Endodermal cell (in vitro differentiated cells): ENCODE data around the gene PARP3. TPM values are rescaled to one million over a fixed set of nuclear protein-coding genes. Genes with fewer than 3 reads are reported as not detected.

Experiments used
- DNase-seq: peaks from one replicate; pipeline ENCODE4 v3.0.0-alpha.2; 2017
- H3K27ac ChIP-seq: 2 replicates; pipeline ENCODE4 v1.5.1; 2013; ENCODE audit warnings: mild to moderate bottlenecking, low read depth, low read length, moderate library complexity
- H3K27me3 ChIP-seq: 2 replicates; pipeline ENCODE4 v1.6.1; 2013; ENCODE audit warnings: mild to moderate bottlenecking, low read length, moderate library complexity; ENCODE audit not compliant: insufficient read depth, control insufficient read depth, poor library complexity, severe bottlenecking
- H3K36me3 ChIP-seq: 2 replicates; pipeline ENCODE4 v1.7.0; 2013; ENCODE audit warnings: mild to moderate bottlenecking, low read length, moderate library complexity; ENCODE audit not compliant: control insufficient read depth, insufficient read depth
- H3K4me1 ChIP-seq: one replicate; pipeline ENCODE4 v1.7.0; 2013; ENCODE audit warnings: low read length; ENCODE audit not compliant: control insufficient read depth, insufficient read depth
- H3K4me3 ChIP-seq: 2 replicates; pipeline ENCODE4 v1.5.1; 2013; ENCODE audit warnings: mild to moderate bottlenecking, low read length, moderate library complexity
- H3K9ac ChIP-seq: 2 replicates; pipeline ENCODE4 v1.6.1; 2013; ENCODE audit warnings: mild to moderate bottlenecking, low read length, moderate library complexity; ENCODE audit not compliant: poor library complexity, severe bottlenecking; ENCODE audit errors: extremely low read depth
- H3K9me3 ChIP-seq: 2 replicates; pipeline ENCODE4 v1.6.1; 2013; ENCODE audit warnings: mild to moderate bottlenecking, low read length, moderate library complexity; ENCODE audit not compliant: control insufficient read depth
- H3K27ac Mint-ChIP-seq: 2 replicates; pipeline ENCODE4 v1.8.0; 2020; ENCODE audit warnings: mixed read lengths
- H3K27me3 Mint-ChIP-seq: 2 replicates; pipeline ENCODE4 v1.8.0; 2021; ENCODE audit warnings: mild to moderate bottlenecking, mixed read lengths; ENCODE audit not compliant: insufficient read depth
- H3K36me3 Mint-ChIP-seq: 2 replicates; pipeline ENCODE4 v1.8.0; 2020; ENCODE audit warnings: low read depth, mixed read lengths
- H3K4me1 Mint-ChIP-seq: 2 replicates; pipeline ENCODE4 v1.8.0; 2020; ENCODE audit warnings: mixed read lengths
- H3K4me3 Mint-ChIP-seq: 2 replicates; pipeline ENCODE4 v1.8.0; 2020; ENCODE audit warnings: mild to moderate bottlenecking, moderate library complexity, mixed read lengths
- H3K9me3 Mint-ChIP-seq: 2 replicates; pipeline ENCODE4 v1.8.0; 2020; ENCODE audit warnings: mild to moderate bottlenecking, mixed read lengths
- WGBS, 2 experiments: methylation state at CpG; one replicate each; pipeline versions ENCODE4 v1.1.5 to v1.1.7; 2013; ENCODE audit warnings: missing lambda C conversion rate in 2 of 2, mixed read lengths in 1 of 2; ENCODE audit not compliant: insufficient coverage in 1 of 2, insufficient read length in 1 of 2; 5-methylcytosine and 5-hydroxymethylcytosine counted together
- total RNA-seq, 2 donors: library from RNA; stranded (reverse); fragmentation: NEBNext Ultra II Directional in 1 of 2; extraction: Animal tissue kit (Norgen Biotek cat#: 25700) in 1 of 2; gene quantifications; 2 replicates in 1 of 2; 3 replicates in 1 of 2; pipeline ENCODE4 v1.2.1, GENCODE V29; 2021
- TF ChIP-seq, protein P1 (sequence below): fragments of 200-600 bp; sonication (generic); conservative IDR thresholded peaks from 2 replicates; pipeline ENCODE4 v1.5.0; 2021; ENCODE audit warnings: antibody characterized with exemption, mild to moderate bottlenecking

PARP3 gene
- total RNA-seq, 2 donors from 2014 or later, result 4.5 to 5.7 TPM

DNA sequence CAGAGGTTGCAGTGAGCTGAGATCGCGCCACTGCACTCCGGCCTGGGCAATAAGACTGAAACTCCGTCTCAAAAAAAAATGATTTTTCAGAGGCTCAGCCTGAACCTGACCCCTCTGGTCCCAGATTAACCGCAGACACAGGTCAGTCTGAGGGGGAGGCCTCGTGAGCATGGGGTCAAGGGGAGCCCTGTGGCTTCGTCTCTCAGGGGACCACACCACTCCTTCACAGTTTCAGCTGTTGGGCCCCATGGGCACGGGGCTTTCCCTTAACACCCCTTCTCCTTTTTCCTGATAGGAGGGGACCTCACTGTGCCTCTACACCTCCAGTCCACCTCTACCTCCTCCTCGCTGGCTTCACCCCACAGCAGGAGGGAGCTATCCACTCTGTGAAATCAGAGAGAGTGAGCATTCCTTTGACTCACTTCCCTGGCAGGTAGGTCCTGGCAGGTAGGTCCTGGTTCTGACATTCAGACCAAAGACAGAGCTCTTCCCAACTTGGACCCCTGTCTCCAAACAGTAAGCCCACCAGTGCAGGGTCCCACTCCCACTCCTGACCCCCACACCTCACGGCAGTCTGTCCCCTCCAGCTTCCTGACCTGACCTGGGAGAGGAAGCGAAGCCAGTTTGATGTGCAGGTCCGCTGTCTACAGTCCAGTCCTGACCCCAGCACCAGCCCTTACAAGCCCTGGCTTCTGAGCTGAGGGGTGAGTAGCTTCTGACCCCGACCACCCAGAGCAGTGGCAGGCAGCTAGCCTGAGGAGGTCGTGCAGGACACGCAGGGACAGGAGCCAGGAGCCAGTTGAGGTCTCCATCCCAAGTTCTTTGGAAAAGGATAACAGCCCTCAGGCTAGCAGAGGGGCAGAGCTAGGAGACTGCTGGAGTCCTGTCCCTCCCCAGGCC lies 9.4 kb upstream of the PARP3 start:
- TF ChIP-seq, protein P1, sequence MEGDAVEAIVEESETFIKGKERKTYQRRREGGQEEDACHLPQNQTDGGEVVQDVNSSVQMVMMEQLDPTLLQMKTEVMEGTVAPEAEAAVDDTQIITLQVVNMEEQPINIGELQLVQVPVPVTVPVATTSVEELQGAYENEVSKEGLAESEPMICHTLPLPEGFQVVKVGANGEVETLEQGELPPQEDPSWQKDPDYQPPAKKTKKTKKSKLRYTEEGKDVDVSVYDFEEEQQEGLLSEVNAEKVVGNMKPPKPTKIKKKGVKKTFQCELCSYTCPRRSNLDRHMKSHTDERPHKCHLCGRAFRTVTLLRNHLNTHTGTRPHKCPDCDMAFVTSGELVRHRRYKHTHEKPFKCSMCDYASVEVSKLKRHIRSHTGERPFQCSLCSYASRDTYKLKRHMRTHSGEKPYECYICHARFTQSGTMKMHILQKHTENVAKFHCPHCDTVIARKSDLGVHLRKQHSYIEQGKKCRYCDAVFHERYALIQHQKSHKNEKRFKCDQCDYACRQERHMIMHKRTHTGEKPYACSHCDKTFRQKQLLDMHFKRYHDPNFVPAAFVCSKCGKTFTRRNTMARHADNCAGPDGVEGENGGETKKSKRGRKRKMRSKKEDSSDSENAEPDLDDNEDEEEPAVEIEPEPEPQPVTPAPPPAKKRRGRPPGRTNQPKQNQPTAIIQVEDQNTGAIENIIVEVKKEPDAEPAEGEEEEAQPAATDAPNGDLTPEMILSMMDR, result no peak
- Histone ChIP-seq H3K9ac (no peak overlapping the region), H3K9me3 (no peaks in the 10 kb centered on the region), H3K4me1 (no peaks in the 10 kb centered on the region), H3K27ac (no peak overlapping the region), H3K4me3 (no peak overlapping the region), H3K27me3 (no peaks in the 10 kb centered on the region), H3K36me3 (peaks cover 73% of the 10 kb centered on the region)
- Mint-ChIP-seq H3K4me3 (no peak overlapping the region), H3K27me3 (no peaks in the 10 kb centered on the region), H3K36me3 (peaks cover 65% of the 10 kb centered on the region), H3K4me1 (no peaks in the 10 kb centered on the region), H3K9me3 (no peaks in the 10 kb centered on the region), H3K27ac (no peak overlapping the region)
- WGBS, 2 experiments, result 91 to 96% methylated on average over 10 to 15 of the region's 15 CpGs
- no peak for DNase-seq

DNA sequence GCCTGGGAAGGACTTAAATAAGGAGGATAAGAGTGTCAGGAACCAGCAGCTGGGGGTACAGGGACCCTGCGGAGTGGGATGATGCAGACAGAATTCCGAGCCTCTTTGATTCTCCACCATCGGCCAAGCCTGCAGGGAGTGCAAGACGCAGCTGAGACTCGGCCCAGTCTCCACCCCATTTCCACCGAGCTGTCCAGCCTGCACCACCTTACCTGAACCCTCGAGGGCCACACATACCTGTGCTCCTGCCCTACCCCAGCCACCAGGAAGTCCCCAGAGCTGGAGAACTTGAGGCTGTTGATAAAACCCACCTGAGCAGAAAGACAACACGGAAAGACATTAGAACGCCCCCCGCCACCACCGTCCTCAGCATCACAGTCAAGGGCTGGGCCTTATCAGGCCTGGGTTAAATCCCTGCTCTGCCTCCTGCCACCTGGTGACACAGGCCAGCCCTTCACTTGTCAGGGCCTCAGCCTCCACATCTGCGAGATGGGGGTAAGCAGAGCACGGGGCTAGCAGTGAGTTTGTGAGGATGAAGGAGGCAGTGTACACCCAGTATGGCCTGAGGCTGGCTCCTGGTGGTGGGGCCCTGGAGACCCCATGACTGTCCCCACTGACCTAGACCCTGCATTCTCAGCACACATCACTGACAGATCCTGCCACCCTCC lies 8.6 kb upstream of the PARP3 start:
- Histone ChIP-seq H3K9me3 (no peaks in the 10 kb centered on the region), H3K27me3 (no peaks in the 10 kb centered on the region), H3K4me1 (no peaks in the 10 kb centered on the region), H3K9ac (no peak overlapping the region), H3K4me3 (no peak overlapping the region), H3K36me3 (peaks cover 81% of the 10 kb centered on the region), H3K27ac (no peak overlapping the region)
- DNase-seq, result no peak
- no peak overlapping the region for H3K27ac Mint-ChIP-seq
- TF ChIP-seq, protein P1, result no peak
- H3K9me3 Mint-ChIP-seq, result no peaks in the 10 kb centered on the region
- no peaks in the 10 kb centered on the region for H3K27me3 Mint-ChIP-seq
- peaks cover 73% of the 10 kb centered on the region for H3K36me3 Mint-ChIP-seq
- peaks cover 6% of the 10 kb centered on the region for H3K4me1 Mint-ChIP-seq
- H3K4me3 Mint-ChIP-seq, result no peak overlapping the region
- 95 to 100% methylated on average over 4 to 13 of the region's 13 CpGs for WGBS, 2 experiments

DNA sequence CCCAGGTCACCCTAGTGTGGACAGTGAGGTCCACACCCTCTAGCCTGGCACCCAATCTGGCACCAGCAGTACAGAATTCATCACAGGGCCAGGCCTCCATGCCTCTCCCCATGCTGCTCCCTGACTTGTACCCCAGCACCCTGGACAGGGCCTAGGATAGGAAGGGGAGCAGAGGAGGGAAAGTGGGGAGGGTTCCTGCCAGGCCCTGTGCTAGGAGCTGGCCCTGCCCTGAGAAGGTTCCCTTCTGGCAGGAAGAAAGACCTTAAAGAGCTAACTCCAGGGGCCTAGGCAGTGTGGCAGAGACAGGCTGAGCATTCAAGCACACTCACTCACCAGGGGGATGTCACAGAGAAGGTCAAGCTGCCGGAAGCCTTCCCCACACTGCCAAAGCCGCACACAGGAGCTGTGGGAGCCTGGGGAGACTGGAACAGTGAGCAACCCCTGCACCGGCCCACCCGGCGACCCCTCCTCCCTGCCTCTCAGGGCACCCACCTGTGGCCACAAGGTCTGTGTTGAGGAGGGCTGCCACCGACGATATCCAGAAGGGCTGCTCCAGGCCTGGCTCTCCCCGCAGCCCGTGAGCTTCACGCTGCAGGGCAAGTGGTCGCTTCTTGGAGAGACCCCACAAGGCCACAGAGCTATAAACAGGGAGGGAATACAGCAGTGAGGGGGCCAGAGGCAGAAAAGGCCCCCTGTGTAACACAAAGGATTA lies 7.9 kb upstream of the PARP3 start:
- peaks cover 12% of the 10 kb centered on the region for H3K4me1 Mint-ChIP-seq
- TF ChIP-seq, protein P1, result no peak
- WGBS, 2 experiments, result 80 to 97% methylated on average over 1 to 11 of the region's 11 CpGs

More for the DNA sequence above, 7.9 kb upstream of the PARP3 start:
- Histone ChIP-seq H3K27me3 (no peaks in the 10 kb centered on the region), H3K36me3 (peaks cover 87% of the 10 kb centered on the region), H3K9me3 (no peaks in the 10 kb centered on the region), H3K27ac (no peak overlapping the region), H3K9ac (no peak overlapping the region), H3K4me3 (no peak overlapping the region), H3K4me1 (no peaks in the 10 kb centered on the region)
- no peak for DNase-seq
- peaks cover 79% of the 10 kb centered on the region for H3K36me3 Mint-ChIP-seq
- no peak overlapping the region for H3K27ac Mint-ChIP-seq
- no peak overlapping the region for H3K4me3 Mint-ChIP-seq
- no peaks in the 10 kb centered on the region for H3K9me3 Mint-ChIP-seq
- no peaks in the 10 kb centered on the region for H3K27me3 Mint-ChIP-seq
